Ascending aorta (tissue), 2 donors: ENCODE results near the gene MEF2C. TPM values are rescaled to one million over a fixed set of nuclear protein-coding genes. Genes with fewer than 3 reads are reported as not detected.

Experiments
- DNase-seq, 2 donors: peaks; one replicate each; pipeline ENCODE4 v3.0.0-alpha.2; 2019; ENCODE audit warnings: low spot score in 2 of 2
- H3K27ac ChIP-seq, 2 donors: fragments of 200-600 bp; sonication (generic); one replicate each; pipeline ENCODE4 v1.5.1; 2016 to 2017; ENCODE audit warnings: mild to moderate bottlenecking in 1 of 2
- H3K27me3 ChIP-seq: fragments of 200-600 bp; sonication (generic); one replicate; pipeline ENCODE4 v1.5.1; 2017
- H3K36me3 ChIP-seq, 2 donors: fragments of 200-600 bp; sonication (generic); one replicate each; pipeline ENCODE4 v1.5.1; 2016
- H3K4me1 ChIP-seq, 2 donors: fragments of 200-600 bp; sonication (generic); one replicate each; pipeline ENCODE4 v1.5.1; 2016 to 2017; ENCODE audit warnings: mild to moderate bottlenecking in 1 of 2
- H3K4me3 ChIP-seq, 2 donors: fragments of 200-600 bp; sonication (generic); one replicate each; pipeline ENCODE4 v1.5.1; 2016 to 2017; ENCODE audit warnings: mild to moderate bottlenecking in 1 of 2
- H3K9me3 ChIP-seq, 2 donors: fragments of 200-600 bp; sonication (generic); one replicate each; pipeline ENCODE4 v1.5.1; 2016
- intact Hi-C: fragments of 100-400 bp; cut with DNase I; formaldehyde crosslinking; loops from one replicate; pipeline ENCODE4 v1.15.1; 2023
- total RNA-seq: library from RNA; depleted of rRNA; stranded (reverse); fragments of >200 nt; gene quantifications from one replicate; pipeline ENCODE4 v1.1.0, GENCODE V29; 2016
- TF ChIP-seq, protein P1 (sequence below), 3 experiments: fragments of 200-600 bp in 2 of 3; fragments of 450-650 bp in 1 of 3; sonication (generic) in 2 of 3; IDR thresholded peaks; one replicate each; pipeline ENCODE4 v1.5.1; 2016 to 2019; ENCODE audit warnings: antibody characterized with exemption in 3 of 3, mild to moderate bottlenecking in 1 of 3, moderate library complexity in 1 of 3

MEF2C gene
- total RNA-seq, 1 donor from 2014 or later, result 138 TPM

GRCh38 chr5:88818296-88818695, 64.7 kb downstream of the MEF2C start:
- Histone ChIP-seq H3K27ac (no peak overlapping the region), H3K4me3 (no peak overlapping the region), H3K4me1 (peaks cover 0 to 31% of the 10 kb centered on the region in 2 donors), H3K9me3 (no peaks in the 10 kb centered on the region), H3K27me3 (no peaks in the 10 kb centered on the region), H3K36me3 (peaks cover 0 to 3% of the 10 kb centered on the region in 2 donors)
- intact Hi-C loops, result no loop called here
- no peak for DNase-seq
- TF ChIP-seq, protein P1, sequence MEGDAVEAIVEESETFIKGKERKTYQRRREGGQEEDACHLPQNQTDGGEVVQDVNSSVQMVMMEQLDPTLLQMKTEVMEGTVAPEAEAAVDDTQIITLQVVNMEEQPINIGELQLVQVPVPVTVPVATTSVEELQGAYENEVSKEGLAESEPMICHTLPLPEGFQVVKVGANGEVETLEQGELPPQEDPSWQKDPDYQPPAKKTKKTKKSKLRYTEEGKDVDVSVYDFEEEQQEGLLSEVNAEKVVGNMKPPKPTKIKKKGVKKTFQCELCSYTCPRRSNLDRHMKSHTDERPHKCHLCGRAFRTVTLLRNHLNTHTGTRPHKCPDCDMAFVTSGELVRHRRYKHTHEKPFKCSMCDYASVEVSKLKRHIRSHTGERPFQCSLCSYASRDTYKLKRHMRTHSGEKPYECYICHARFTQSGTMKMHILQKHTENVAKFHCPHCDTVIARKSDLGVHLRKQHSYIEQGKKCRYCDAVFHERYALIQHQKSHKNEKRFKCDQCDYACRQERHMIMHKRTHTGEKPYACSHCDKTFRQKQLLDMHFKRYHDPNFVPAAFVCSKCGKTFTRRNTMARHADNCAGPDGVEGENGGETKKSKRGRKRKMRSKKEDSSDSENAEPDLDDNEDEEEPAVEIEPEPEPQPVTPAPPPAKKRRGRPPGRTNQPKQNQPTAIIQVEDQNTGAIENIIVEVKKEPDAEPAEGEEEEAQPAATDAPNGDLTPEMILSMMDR (IDR thresholded peaks at IDR 0.05), result no peak

GRCh38 chr5:88816195-88816594, 66.8 kb downstream of the MEF2C start:
- peaks cover 0 to 36% of the 10 kb centered on the region in 2 donors for H3K4me1 ChIP-seq
- no peak for DNase-seq
- intact Hi-C loops, result no loop called here
- TF ChIP-seq, protein P1 (IDR thresholded peaks at IDR 0.05), result no peak
- no peaks in the 10 kb centered on the region for H3K36me3 ChIP-seq
- H3K27ac ChIP-seq, result no peak overlapping the region
- H3K9me3 ChIP-seq, result no peaks in the 10 kb centered on the region
- H3K27me3 ChIP-seq, result no peaks in the 10 kb centered on the region
- H3K4me3 ChIP-seq, result no peak overlapping the region

- H3K36me3 ChIP-seq, result no peaks in the 10 kb centered on the region
- H3K27ac ChIP-seq, result no peak overlapping the region
- intact Hi-C loops, result no loop called here
- H3K9me3 ChIP-seq, result no peaks in the 10 kb centered on the region
- no peak overlapping the region for H3K4me3 ChIP-seq
- H3K27me3 ChIP-seq, result no peaks in the 10 kb centered on the region
- no peak for DNase-seq
- peaks cover 0 to 36% of the 10 kb centered on the region in 2 donors for H3K4me1 ChIP-seq
- TF ChIP-seq, protein P1 (IDR thresholded peaks at IDR 0.05), result no peak
Observed at GRCh38 chr5:88815050-88815789, 67.8 kb downstream of the MEF2C start.

DNA sequence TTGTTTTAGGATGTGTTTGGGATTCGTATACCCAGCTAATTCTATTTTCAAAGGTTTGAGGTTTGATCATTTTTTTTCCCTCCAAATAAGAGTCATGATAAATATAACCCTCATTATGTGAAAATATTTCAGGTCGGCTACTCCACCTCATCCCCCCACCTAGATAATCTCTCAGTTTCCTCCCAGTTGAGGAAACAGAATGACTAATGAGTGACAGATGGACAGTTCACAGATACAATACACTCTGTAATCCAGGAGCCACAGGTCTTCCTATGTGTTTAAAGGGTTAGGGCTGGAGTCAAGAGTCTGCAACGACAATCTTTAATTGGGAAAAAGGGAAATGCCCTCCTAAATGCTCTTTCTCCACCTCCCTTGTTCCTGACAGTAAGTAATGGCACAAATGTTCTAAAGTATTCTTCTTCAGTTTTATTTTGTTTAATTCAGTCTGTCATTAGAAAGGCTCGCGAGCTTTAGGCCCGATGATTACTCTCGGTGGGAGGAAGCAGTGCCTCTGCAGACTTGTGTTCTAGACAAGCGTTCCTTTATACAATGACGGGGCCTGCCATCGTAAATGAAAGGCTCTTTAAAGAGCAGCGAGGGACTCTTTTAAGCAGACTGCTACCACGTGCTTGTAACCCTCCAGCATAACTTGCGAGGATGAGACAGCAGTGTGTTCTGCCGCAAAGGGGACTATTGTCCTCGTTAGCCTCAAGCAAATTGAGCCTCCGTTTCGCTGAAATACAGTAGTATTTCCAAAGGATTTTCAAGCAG, 69.0 kb downstream of the MEF2C start:
- Histone ChIP-seq H3K9me3 (no peaks in the 10 kb centered on the region), H3K4me3 (no peak overlapping the region), H3K4me1 (peaks cover 0 to 40% of the 10 kb centered on the region in 2 donors), H3K27ac (no peak overlapping the region), H3K27me3 (no peaks in the 10 kb centered on the region), H3K36me3 (no peaks in the 10 kb centered on the region)
- no peak for DNase-seq
- TF ChIP-seq, protein P1 (IDR thresholded peaks at IDR 0.05), result no peak
- intact Hi-C loops, result no loop called here

- intact Hi-C loops, result no loop called here
- Histone ChIP-seq H3K36me3 (no peaks in the 10 kb centered on the region), H3K27ac (peak overlapping the region in 1 of 2 donors; percentile 39), H3K9me3 (no peaks in the 10 kb centered on the region), H3K4me1 (peaks cover 0 to 34% of the 10 kb centered on the region in 2 donors), H3K4me3 (no peak overlapping the region), H3K27me3 (no peaks in the 10 kb centered on the region)
- TF ChIP-seq, protein P1 (IDR thresholded peaks at IDR 0.05), result no peak
- no peak for DNase-seq
Observed at GRCh38 chr5:88813244-88813643, 69.7 kb downstream of the MEF2C start.
